Mesodermal cell (in vitro differentiated cells): ENCODE results near the gene INPP5D.
"Not testable (repeated sequence)": the region's sequence is repeated elsewhere in the genome, so short reads cannot be mapped to it uniquely, and the experiment has no call there.

Source experiments
- H3K27ac ChIP-seq: 2 replicates; pipeline ENCODE4 v1.7.0; 2013; ENCODE audit warnings: mild to moderate bottlenecking, low read depth, low read length, moderate library complexity; ENCODE audit not compliant: severe bottlenecking
- H3K36me3 ChIP-seq: 2 replicates; pipeline ENCODE4 v1.7.1; 2013; ENCODE audit warnings: mild to moderate bottlenecking, low read length, moderate library complexity; ENCODE audit not compliant: control insufficient read depth, insufficient read depth
- H3K4me1 ChIP-seq: one replicate; pipeline ENCODE4 v1.7.1; 2013; ENCODE audit warnings: mild to moderate bottlenecking, low read length; ENCODE audit not compliant: insufficient read depth, control insufficient read depth, poor library complexity, severe bottlenecking
- H3K4me3 ChIP-seq: 2 replicates; pipeline ENCODE4 v1.7.0; 2013; ENCODE audit warnings: low read length, control low read depth, mild to moderate bottlenecking; ENCODE audit not compliant: insufficient read depth, poor library complexity, severe bottlenecking; ENCODE audit errors: extremely low read depth
- H3K9me3 ChIP-seq: 2 replicates; pipeline ENCODE4 v1.7.1; 2013; ENCODE audit warnings: mild to moderate bottlenecking, low read length, moderate library complexity; ENCODE audit not compliant: control insufficient read depth
- WGBS, 2 experiments: methylation state at CpG; one replicate each; pipeline ENCODE4 v1.1.5; 2013; ENCODE audit warnings: missing lambda C conversion rate in 2 of 2; ENCODE audit not compliant: insufficient coverage in 2 of 2; 5-methylcytosine and 5-hydroxymethylcytosine counted together

The INPP5D gene

DNA sequence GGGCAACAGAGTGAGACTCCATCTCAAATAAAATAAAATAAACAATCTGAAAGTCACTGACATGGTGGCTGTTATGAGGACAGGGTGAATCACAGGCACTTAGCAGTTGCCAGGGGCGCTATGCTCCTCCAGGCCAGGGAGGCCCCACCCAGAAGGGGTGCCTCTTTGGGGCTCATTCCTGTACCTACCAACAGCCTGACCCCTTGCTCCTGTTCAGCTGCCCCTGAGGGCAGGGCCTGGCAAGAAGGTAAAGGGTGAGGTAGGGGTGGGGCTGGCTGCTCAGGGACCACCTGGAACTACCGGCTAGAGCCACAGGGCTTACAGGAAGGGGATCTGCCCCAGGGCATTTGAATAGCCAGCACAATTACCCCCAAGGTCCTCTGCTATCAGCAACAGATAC, 60.3 kb downstream of the INPP5D start:
- 86 to 100% methylated on average over 1 of the region's 2 CpGs for WGBS, 2 experiments
- no peak overlapping the region for H3K4me3 ChIP-seq
- no peak overlapping the region for H3K27ac ChIP-seq
- no peaks in the 10 kb centered on the region for H3K36me3 ChIP-seq
- no peaks in the 10 kb centered on the region for H3K9me3 ChIP-seq
- no peaks in the 10 kb centered on the region for H3K4me1 ChIP-seq

DNA sequence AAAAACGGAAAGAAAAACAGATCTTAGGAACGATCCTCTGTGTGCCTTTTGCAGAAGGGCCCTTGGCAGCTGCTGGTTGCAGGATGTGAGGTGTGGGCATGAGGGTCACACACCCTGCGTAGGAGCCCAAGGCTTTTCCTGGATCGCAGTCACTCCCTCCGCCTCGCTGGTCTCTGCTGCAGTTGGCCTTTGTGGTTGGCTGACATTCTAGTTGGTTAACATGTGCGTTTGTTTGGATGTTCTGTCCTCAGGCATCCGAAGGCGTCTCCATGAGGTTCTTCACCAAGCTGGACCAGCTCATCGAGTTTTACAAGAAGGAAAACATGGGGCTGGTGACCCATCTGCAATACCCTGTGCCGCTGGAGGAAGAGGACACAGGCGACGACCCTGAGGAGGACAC, 61.7 kb downstream of the INPP5D start:
- no peaks in the 10 kb centered on the region for H3K9me3 ChIP-seq
- no peaks in the 10 kb centered on the region for H3K36me3 ChIP-seq
- H3K27ac ChIP-seq = no peak overlapping the region
- WGBS, 2 experiments = 85 to 87% methylated on average over 12 to 13 of the region's 13 CpGs
- H3K4me3 ChIP-seq = no peak overlapping the region
- H3K4me1 ChIP-seq = no peaks in the 10 kb centered on the region

DNA sequence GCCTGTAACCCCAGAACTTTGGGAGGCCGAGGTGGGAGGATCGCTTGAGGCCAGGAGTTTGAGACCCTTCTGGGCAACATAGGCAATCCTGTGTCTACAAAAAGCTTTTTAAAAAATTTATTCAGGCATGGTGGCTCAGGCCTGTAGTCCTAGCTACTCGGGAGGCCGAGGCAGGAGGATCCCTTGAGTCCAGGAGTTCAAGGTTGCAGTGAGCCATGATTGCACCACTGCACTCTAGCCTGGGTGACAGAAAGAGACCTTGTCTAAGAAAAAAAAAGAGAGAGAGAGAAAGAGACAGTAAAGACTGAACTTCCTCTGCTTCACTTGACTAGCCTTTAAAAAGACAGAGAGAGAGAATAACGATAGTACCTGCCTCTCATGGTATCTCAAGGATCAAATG, 62.4 kb downstream of the INPP5D start:
- Histone ChIP-seq H3K36me3 (no peaks in the 10 kb centered on the region), H3K9me3 (no peaks in the 10 kb centered on the region), H3K4me1 (no peaks in the 10 kb centered on the region), H3K27ac (no peak overlapping the region), H3K4me3 (no peak overlapping the region)
- WGBS, 2 experiments = 91 to 92% methylated on average over 4 of the region's 5 CpGs

- not testable (repeated sequence) for H3K36me3 ChIP-seq, H3K4me1 ChIP-seq, H3K4me3 ChIP-seq, H3K27ac ChIP-seq, H3K9me3 ChIP-seq
- no CpG with 5 or more reads among the region's 2 CpGs for WGBS, 2 experiments
These were observed 63.4 kb downstream of the INPP5D start for GRCh38 chr2:233123576-233123975.

GRCh38 chr2:233124421-233125080, 64.4 kb downstream of the INPP5D start:
- 89 to 92% methylated on average over 21 of the region's 21 CpGs for WGBS, 2 experiments
- no peak overlapping the region for H3K27ac ChIP-seq
- no peaks in the 10 kb centered on the region for H3K9me3 ChIP-seq
- H3K36me3 ChIP-seq = no peaks in the 10 kb centered on the region
- no peaks in the 10 kb centered on the region for H3K4me1 ChIP-seq
- H3K4me3 ChIP-seq = no peak overlapping the region

- no peak overlapping the region for H3K27ac ChIP-seq
- no peaks in the 10 kb centered on the region for H3K36me3 ChIP-seq
- no peaks in the 10 kb centered on the region for H3K4me1 ChIP-seq
- H3K4me3 ChIP-seq = no peak overlapping the region
- H3K9me3 ChIP-seq = no peaks in the 10 kb centered on the region
- 94% methylated on average over 19 to 20 of the region's 20 CpGs for WGBS, 2 experiments
These were observed 65.4 kb downstream of the INPP5D start for GRCh38 chr2:233125455-233126065.

DNA sequence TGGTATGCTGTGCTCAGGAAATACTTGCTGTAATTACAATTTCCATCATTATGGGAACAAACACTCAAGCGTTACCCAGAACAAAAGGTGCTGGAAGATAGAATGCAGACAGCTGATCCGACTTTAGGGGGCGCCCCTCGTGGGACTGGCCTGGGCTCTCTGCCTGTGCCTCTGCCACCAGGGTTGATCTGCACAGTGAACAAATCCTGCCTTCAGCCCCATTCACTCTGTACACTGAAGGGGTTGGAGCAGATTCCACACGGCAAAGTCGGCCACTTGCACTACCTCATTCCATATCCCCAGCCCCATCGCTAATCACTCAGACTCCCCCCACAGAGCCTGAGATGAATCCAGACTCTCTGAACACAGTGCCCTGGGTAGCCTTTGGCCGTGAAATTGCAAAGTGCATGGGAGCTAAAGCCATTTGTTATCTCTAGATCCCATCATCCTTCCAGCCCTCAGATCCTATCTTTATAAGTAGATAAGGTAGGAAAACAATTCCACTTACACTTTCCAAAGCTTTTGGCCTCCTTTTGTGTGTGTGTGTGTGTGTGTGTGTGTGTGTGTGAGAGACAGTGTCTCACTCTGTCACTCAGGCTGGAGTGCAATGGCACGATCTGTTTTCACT, 69.3 kb downstream of the INPP5D start:
- no peaks in the 10 kb centered on the region for H3K4me1 ChIP-seq
- H3K36me3 ChIP-seq = no peaks in the 10 kb centered on the region
- H3K4me3 ChIP-seq = no peak overlapping the region
- no peaks in the 10 kb centered on the region for H3K9me3 ChIP-seq
- WGBS, 2 experiments = 52 to 57% methylated on average over 7 to 8 of the region's 9 CpGs
- H3K27ac ChIP-seq = no peak overlapping the region

- H3K27ac ChIP-seq = no peak overlapping the region
- no peaks in the 10 kb centered on the region for H3K36me3 ChIP-seq
- no peaks in the 10 kb centered on the region for H3K9me3 ChIP-seq
- WGBS, 2 experiments = 79 to 90% methylated on average over 4 of the region's 6 CpGs
- no peak overlapping the region for H3K4me3 ChIP-seq
- H3K4me1 ChIP-seq = no peaks in the 10 kb centered on the region
These were observed 69.9 kb downstream of the INPP5D start for GRCh38 chr2:233130024-233130423.

DNA sequence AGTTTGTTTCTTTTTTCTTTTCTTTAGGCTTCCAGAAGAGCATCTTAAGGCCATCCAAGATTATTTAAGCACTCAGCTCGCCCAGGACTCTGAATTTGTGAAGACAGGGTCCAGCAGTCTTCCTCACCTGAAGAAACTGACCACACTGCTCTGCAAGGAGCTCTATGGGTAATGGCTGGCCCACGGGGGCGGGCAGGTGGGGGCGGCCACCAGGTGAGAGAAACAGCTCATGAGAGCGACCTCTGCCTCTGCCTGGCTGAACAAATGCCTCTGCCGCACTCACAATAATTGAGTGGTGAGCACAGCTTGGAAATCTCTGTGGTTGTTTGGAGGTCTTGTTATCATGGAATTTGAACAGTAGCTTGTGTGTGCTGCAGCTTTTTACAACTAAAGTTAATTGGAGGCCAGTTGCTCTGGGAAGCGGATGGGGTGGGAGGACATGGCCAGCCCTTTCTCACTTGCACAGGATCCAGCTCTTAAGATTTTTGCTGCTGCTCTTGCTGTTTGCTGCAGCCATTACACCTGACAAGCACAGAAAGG, 70.4 kb downstream of the INPP5D start:
- Histone ChIP-seq H3K4me1 (no peaks in the 10 kb centered on the region), H3K9me3 (no peaks in the 10 kb centered on the region), H3K36me3 (no peaks in the 10 kb centered on the region), H3K27ac (no peak overlapping the region), H3K4me3 (no peak overlapping the region)
- WGBS, 2 experiments = 80 to 84% methylated on average over 7 of the region's 7 CpGs

- WGBS, 2 experiments = 83 to 91% methylated on average over 7 to 9 of the region's 9 CpGs
- no peak overlapping the region for H3K4me3 ChIP-seq
- no peaks in the 10 kb centered on the region for H3K36me3 ChIP-seq
- H3K4me1 ChIP-seq = no peaks in the 10 kb centered on the region
- H3K27ac ChIP-seq = no peak overlapping the region
- no peaks in the 10 kb centered on the region for H3K9me3 ChIP-seq
These were observed 72.0 kb downstream of the INPP5D start for GRCh38 chr2:233131936-233132720.
